CD1c-positive myeloid dendritic cell (primary cell): ENCODE measurements around the gene RAP1A.
"Not testable (repeated sequence)": the region's sequence is repeated elsewhere in the genome, so short reads cannot be mapped to it uniquely, and the experiment has no call there.

ENCODE experiments used
- DNase-seq: peaks from one replicate; pipeline ENCODE4 v3.0.0-alpha.2; 2016; ENCODE audit errors: extremely low spot score

RAP1A gene

GRCh38 chr1:111736548-111737215, 117.1 kb downstream of the RAP1A start:
- no peak for DNase-seq

GRCh38 chr1:111737216-111738132, 117.9 kb downstream of the RAP1A start:
- no peak for DNase-seq

GRCh38 chr1:111738133-111738435, 118.5 kb downstream of the RAP1A start:
- no peak for DNase-seq

- peak; percentile 61 for DNase-seq
Measured at GRCh38 chr1:111738436-111739193, 119.0 kb downstream of the RAP1A start.

- DNase-seq = peak; percentile 93
Measured at GRCh38 chr1:111739194-111739924, 119.8 kb downstream of the RAP1A start, which contains the start of gene INKA2. TSS of gene INKA2 (minus strand) at chr1:111739395. CDS start at chr1:111739242, 153 bp downstream.

GRCh38 chr1:111739925-111740765, 120.6 kb downstream of the RAP1A start:
- no peak for DNase-seq

- DNase-seq = not testable (repeated sequence)
Measured at GRCh38 chr1:111742292-111742691, 122.7 kb downstream of the RAP1A start.

GRCh38 chr1:111742938-111743549, 123.5 kb downstream of the RAP1A start:
- peak; percentile 52 for DNase-seq

- DNase-seq = no peak
Measured at GRCh38 chr1:111743679-111744101, 124.1 kb downstream of the RAP1A start.

- no peak for DNase-seq
Measured at GRCh38 chr1:111745675-111746613, 126.4 kb downstream of the RAP1A start.

- DNase-seq = no peak
Measured at GRCh38 chr1:111746614-111746999, 127.0 kb downstream of the RAP1A start.

- DNase-seq = peak; percentile 83
Measured at GRCh38 chr1:111747282-111747734, 127.7 kb downstream of the RAP1A start.

GRCh38 chr1:111747947-111748346, 128.4 kb downstream of the RAP1A start:
- DNase-seq = no peak

- no peak for DNase-seq
Measured at GRCh38 chr1:111749628-111750027, 130.0 kb downstream of the RAP1A start.

- DNase-seq = no peak
Measured at GRCh38 chr1:111750856-111751255, 131.3 kb downstream of the RAP1A start.

GRCh38 chr1:111751906-111752575, 132.5 kb downstream of the RAP1A start:
- no peak for DNase-seq

GRCh38 chr1:111754984-111755330, 135.4 kb downstream of the RAP1A start:
- no peak for DNase-seq

GRCh38 chr1:111755331-111756123, 135.9 kb downstream of the RAP1A start, which contains the start of gene DDX20:
TSS of gene DDX20 (plus strand) at chr1:111755901. CDS start at chr1:111755925, 24 bp downstream.
- peak; percentile 97 for DNase-seq
